ENCODE measurements around the gene GRIA1. TPM values are rescaled to one million over a fixed set of nuclear protein-coding genes. Genes with fewer than 3 reads are reported as not detected.

GRIA1 gene
- total RNA-seq, 1 experiment from 2014 or later = not detected

GRCh38 chr5:153794327-153794726 lies 303.9 kb downstream of the GRIA1 start:
- no peaks in the 10 kb centered on the region for H3K36me3 ChIP-seq (ENCODE audit: control insufficient read depth, insufficient read depth, low read length)
- no peaks in the 10 kb centered on the region for H3K9me3 ChIP-seq (ENCODE audit: control insufficient read depth, insufficient read depth, low read depth, low read length)
- POLR2A ChIA-PET = no interaction called here
- H3K27ac ChIP-seq (ENCODE audit: low read length) = no peak overlapping the region
- intact Hi-C loops (cut with micrococcal nuclease; ENCODE audit: unreplicated experiment) = no loop called here
- in situ Hi-C loops (cut with HindIII; ENCODE audit: low pct_unique_long_range_greater_than_20kb, low sequenced_read_pairs) = no loop called here
- no peaks in the 10 kb centered on the region for H3K4me1 ChIP-seq (ENCODE audit: control insufficient read depth, insufficient read depth, low read length)
- no peak for DNase-seq (ENCODE audit: low read depth, low spot score)
- no peak overlapping the region for H3K4me3 ChIP-seq (ENCODE audit: low read depth in 2 of 2, low read length in 2 of 2)
- TF ChIP-seq REST (IDR thresholded peaks at IDR 0.05; ENCODE audit: insufficient read depth in 1 of 2, low read depth in 2 of 2, low read length in 1 of 2) (no peak), SIN3A (IDR thresholded peaks at IDR 0.05; ENCODE audit: borderline replicate concordance, insufficient read depth, low read depth, low read length) (no peak), CTCF (IDR thresholded peaks at IDR 0.05) (no peak), POLR2AphosphoS5 (IDR thresholded peaks at IDR 0.05; ENCODE audit: low read depth, low read length) (no peak), TCF7L2 (IDR thresholded peaks at IDR 0.05; ENCODE audit: low read depth, low read length) (no peak)
- no peak for ATAC-seq
- CTCF ChIA-PET = no interaction called here
- BruUV-seq (replicated peaks) = no TSS peak
- H3K27me3 ChIP-seq (ENCODE audit: control insufficient read depth, insufficient read depth, low read length) = no peaks in the 10 kb centered on the region

- ATAC-seq (no peak), DNase-seq (ENCODE audit: low read depth, low spot score) (no peak)
- Histone ChIP-seq H3K4me3 (ENCODE audit: low read depth in 2 of 2, low read length in 2 of 2) (no peak overlapping the region), H3K9me3 (ENCODE audit: control insufficient read depth, insufficient read depth, low read depth, low read length) (no peaks in the 10 kb centered on the region), H3K36me3 (ENCODE audit: control insufficient read depth, insufficient read depth, low read length) (no peaks in the 10 kb centered on the region), H3K4me1 (ENCODE audit: control insufficient read depth, insufficient read depth, low read length) (no peaks in the 10 kb centered on the region), H3K27ac (ENCODE audit: low read length) (no peak overlapping the region), H3K27me3 (ENCODE audit: control insufficient read depth, insufficient read depth, low read length) (no peaks in the 10 kb centered on the region)
- intact Hi-C loops (cut with micrococcal nuclease; ENCODE audit: unreplicated experiment) = no loop called here
- TF ChIP-seq POLR2AphosphoS5 (IDR thresholded peaks at IDR 0.05; ENCODE audit: low read depth, low read length) = no peak
- no peak for TF ChIP-seq TCF7L2 (IDR thresholded peaks at IDR 0.05; ENCODE audit: low read depth, low read length)
- TF ChIP-seq SIN3A (IDR thresholded peaks at IDR 0.05; ENCODE audit: borderline replicate concordance, insufficient read depth, low read depth, low read length) = no peak
- TF ChIP-seq CTCF (IDR thresholded peaks at IDR 0.05) = no peak
- TF ChIP-seq REST (IDR thresholded peaks at IDR 0.05; ENCODE audit: insufficient read depth in 1 of 2, low read depth in 2 of 2, low read length in 1 of 2) = no peak
- POLR2A ChIA-PET = interaction anchor here (0.6 kb wide), 1 partner anchor 1905 kb away, joined by 8 read pairs; no protein-coding TSS in a partner anchor
- BruUV-seq (replicated peaks) = no TSS peak
- CTCF ChIA-PET = interaction anchor here (0.6 kb wide), 1 partner anchor 519 kb away, joined by 4 read pairs; no protein-coding TSS in a partner anchor
- in situ Hi-C loops (cut with HindIII; ENCODE audit: low pct_unique_long_range_greater_than_20kb, low sequenced_read_pairs) = no loop called here
These were observed 306.1 kb downstream of the GRIA1 start for GRCh38 chr5:153796527-153796926.
